GM18519 (cell line): ENCODE results near the gene OR13C2.

Experiments used
- ATAC-seq: cut with Tn5 transposase; IDR thresholded peaks from one replicate; pipeline ENCODE4 v1.9.1; 2021; ENCODE audit warnings: mild to moderate bottlenecking, moderate library complexity; ENCODE audit not compliant: unreplicated experiment, low FRiP score

The OR13C2 gene

GRCh38 chr9:104555521-104555920 is 49.9 kb downstream of the OR13C2 start:
- ATAC-seq: no peak
